ENCODE results near the gene ZBTB20. TPM values are rescaled to one million over a fixed set of nuclear protein-coding genes. Genes with fewer than 3 reads are reported as not detected.

The ZBTB20 gene
- total RNA-seq, 1 experiment from 2014 or later: 25.9 TPM

GRCh38 chr3:114376516-114377185 lies 770.4 kb downstream of the ZBTB20 start:
- DNase-seq (ENCODE audit: low read depth): peak; percentile 51

DNA sequence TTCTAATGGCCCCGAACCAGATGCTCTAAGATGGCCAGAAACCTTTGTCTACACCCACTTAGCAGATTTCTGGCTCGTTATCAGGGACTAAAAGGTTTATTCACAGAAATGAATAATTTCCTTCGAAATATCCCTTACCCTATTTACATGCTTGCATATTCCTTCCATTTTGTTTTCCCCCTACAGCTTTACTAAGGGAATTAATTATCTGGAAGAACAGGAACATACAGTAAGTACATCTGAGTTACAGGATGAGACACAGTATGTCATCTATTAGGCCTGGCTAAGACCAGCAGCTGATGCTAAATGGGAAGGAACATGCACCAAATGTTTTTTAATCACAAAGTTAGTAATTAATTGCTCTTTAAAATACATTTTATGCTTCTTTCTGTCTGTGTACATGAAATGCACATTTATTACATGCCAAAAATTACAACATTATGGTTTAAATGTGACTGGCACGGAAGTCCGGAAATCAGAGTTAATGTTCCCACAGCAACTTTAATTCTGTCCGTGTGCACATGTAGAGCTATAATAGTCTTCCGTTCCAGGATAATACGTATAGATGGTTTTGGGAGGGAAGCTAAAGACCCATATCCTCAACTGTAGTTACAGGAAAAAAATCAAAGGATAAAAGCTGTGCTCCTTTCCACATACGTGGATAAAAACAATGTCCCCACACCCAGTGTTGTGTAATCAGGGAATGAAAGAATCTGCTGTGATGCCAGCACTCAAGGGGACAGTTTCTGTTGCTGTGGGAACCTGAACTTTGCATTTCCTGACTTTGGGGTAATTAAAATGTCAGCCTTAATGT lies 771.3 kb downstream of the ZBTB20 start:
- DNase-seq (ENCODE audit: low read depth): peak; percentile 29

- no peak for DNase-seq (ENCODE audit: low read depth)
These were observed 772.6 kb downstream of the ZBTB20 start for GRCh38 chr3:114374433-114374990.

GRCh38 chr3:114370537-114371174 lies 776.4 kb downstream of the ZBTB20 start:
- DNase-seq (ENCODE audit: low read depth): no peak

DNA sequence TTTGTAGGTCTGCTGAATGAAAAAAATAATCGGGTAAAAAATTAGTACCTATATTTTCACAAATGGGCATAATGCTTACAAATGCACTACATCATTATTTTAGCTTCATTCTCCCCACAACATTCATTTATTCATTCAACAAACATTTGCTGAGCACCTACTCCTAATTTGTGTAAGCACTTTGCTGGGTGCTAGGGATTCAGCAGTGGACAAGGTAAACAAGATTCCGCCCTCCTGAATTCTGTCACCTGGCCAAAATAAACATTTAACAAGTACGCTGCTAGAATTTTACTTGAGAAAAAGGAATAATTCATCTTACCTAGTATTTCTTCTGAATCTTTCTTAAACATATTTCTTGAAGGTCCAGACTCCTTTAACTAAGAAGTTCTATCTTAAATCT lies 781.2 kb downstream of the ZBTB20 start:
- no peak for DNase-seq (ENCODE audit: low read depth)

- no peak for DNase-seq (ENCODE audit: low read depth)
These were observed 782.1 kb downstream of the ZBTB20 start for GRCh38 chr3:114364806-114365654.

DNA sequence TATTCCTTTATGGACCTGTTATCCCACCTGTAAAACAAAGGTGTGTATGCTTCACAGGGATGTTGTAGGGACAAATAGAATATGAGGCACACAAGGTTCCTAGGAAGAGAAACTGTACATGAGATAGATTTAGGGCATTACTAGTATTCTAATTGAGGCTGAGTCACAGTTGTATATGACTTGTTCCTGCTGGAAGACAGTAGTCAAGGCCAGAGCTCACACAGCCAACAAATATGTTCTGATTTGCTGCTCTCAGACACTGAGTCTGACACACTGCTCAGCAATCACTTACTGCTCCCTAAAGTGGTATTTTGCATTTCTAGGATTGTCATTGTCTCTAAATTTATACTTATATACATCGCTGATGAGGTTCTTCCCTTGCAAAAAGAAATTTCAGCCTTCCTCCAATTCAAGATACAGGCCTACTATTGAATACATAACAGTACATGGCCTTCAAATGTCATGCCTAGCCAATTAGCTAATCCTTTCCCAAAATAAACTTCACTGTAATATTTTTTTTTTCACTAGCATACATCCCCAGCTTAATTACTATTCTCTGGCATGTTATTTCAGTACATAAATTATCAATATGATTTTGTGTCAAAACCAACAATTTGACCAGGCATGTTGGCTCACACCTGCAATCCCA lies 783.4 kb downstream of the ZBTB20 start:
- peak; percentile 65 for DNase-seq (ENCODE audit: low read depth)

DNA sequence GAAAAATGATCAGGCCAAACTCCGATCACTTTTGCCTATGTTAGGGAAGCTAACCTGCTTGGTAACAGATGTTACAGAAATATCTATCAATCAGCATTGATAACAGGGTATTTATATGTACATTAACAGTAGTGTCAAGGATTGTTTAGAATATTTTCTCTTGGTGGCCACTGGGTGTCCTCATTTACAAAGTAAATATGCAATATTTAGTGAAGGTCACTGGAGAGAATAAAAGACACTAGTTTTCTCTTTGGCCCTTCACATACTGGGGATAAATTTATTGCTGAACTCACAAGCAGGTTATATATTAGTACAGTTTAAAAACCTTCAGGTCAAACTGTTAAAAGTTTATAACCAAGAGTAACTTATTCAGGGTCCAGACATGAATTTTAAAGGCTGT lies 784.3 kb downstream of the ZBTB20 start:
- DNase-seq (ENCODE audit: low read depth): peak; percentile 43

GRCh38 chr3:114361391-114361790 lies 785.7 kb downstream of the ZBTB20 start:
- DNase-seq (ENCODE audit: low read depth): peak; percentile 18

GRCh38 chr3:114356525-114356924 lies 790.6 kb downstream of the ZBTB20 start:
- no peak for DNase-seq (ENCODE audit: low read depth)

DNA sequence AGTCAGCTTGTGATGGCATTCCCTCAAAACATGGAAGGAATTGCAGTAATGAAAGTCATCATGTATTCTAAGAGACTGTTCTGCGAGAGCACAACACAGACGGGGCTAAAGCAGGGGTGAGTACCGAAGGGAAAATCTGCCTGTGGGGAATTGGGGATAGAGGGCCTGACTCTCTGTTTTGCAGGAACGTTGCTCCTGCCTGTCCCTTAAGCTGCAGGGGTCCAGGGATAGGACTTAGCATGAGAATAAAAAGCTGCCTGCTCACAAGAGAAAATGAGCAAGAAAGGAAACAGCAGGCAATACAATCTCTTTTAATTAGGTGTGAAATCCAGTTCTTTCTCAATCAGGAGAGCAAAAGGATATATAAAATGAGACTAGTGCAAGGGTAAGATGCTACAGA lies 791.0 kb downstream of the ZBTB20 start:
- DNase-seq (ENCODE audit: low read depth): no peak

- no peak for DNase-seq (ENCODE audit: low read depth)
These were observed 791.4 kb downstream of the ZBTB20 start for GRCh38 chr3:114355653-114356052.

GRCh38 chr3:114351822-114352145 lies 795.3 kb downstream of the ZBTB20 start:
- DNase-seq (ENCODE audit: low read depth): no peak

- no peak for DNase-seq (ENCODE audit: low read depth)
These were observed 795.8 kb downstream of the ZBTB20 start for GRCh38 chr3:114351123-114351821.

DNA sequence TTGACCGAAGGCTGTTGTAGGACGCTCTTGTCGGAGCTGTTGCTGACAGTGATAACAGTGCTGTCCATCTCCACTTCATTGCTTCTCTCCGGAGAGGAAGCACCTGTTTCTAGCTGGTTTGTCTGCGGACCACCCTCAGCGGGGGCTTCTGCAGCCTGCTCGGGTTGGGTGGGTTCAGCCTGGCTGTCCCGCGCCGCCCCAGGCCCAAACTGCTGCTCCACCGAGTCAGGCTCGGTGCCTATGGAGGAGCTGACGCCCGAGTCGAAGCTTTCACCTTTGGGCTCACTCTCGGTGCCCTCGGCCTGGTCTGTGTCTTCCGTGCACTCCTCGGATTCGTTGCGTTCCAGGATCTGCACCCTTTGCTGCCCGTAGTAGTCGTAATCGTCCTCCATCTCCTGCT lies 796.4 kb downstream of the ZBTB20 start:
- DNase-seq (ENCODE audit: low read depth): no peak

- DNase-seq (ENCODE audit: low read depth): no peak
These were observed 796.8 kb downstream of the ZBTB20 start for GRCh38 chr3:114350271-114350670.

DNA sequence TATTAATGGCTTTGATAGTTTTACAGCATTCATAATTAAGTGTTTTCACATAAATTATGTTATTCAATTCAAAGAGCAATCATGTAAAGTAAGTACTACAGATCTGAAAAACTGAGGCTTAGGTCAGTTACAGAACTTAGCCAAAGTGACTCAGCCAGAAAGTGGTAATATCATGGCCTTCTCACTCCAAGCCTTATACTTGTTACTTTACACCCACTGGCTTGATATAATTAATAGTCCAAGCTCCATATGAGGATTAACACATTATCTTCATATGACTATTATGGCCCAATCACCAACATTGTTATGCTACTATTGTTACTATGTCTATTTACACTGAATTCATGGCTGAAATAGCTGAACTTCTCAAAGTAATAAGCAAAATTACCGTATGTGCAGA lies 802.6 kb downstream of the ZBTB20 start:
- DNase-seq (ENCODE audit: low read depth): no peak

DNA sequence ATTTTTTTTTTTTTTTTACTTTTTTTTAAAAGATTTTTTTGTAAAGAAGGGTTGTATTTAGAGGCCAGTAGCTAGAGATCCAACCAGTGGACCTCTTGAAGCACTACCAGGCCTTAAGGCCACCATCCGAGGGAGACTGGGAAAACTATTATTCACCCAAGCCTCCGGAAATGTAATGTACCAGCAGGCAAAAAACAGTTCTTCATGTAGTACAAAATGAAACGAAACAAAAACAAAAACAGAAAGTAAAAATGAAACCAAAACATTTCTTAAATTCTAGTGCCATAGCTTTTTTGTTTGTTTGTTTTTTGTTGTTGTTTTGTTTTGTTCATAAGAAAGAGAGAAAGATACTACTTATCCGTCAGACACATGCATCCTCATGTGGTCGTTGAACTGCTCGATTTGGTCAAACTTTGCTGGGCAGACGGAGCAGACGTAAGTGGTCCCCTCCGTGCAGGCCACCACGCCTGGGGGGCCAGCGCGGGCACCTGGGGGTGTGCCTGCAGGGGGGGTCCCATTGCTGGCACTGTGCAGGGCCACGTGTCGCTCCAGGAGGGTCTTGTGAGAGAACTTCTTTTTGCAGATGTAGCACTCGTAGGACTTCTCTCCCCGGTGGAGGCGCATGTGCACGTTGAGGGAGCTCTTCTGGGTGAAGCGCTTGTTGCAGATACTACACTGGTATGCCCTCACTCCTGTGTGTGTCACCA lies 808.3 kb downstream of the ZBTB20 start:
- no peak for DNase-seq (ENCODE audit: low read depth)

DNA sequence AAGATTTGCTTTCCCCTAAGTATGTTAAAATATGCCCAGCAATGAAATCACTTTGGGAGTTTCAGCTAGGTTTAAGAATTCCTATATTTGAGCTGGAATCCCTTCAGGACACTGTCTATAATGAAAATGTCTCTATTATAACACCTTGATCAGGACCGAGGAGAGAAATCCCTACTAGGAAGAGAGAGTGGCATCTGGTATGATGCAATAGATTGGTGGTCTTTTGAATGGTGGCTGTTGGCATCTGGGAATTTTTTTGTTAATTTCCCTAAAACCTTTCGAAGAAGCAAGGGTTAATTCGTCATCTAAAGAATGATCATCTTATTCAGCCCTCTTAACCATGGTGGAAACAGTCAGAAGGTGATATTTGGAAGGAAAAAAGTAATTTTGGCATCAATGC lies 810.2 kb downstream of the ZBTB20 start:
- no peak for DNase-seq (ENCODE audit: low read depth)

- DNase-seq (ENCODE audit: low read depth): no peak
These were observed 810.9 kb downstream of the ZBTB20 start for GRCh38 chr3:114336122-114336697.
